Vagina (tissue), 2 donors: ENCODE data around the gene IFNAR2.
A peak's percentile ranks its signal among the peaks of the same experiment; 100 is the strongest.

Experiments used
- CTCF ChIP-seq, 3 experiments: fragments of 450-650 bp in 2 of 3; fragments of 200-600 bp in 1 of 3; sonication (generic) in 1 of 3; IDR thresholded peaks; one replicate each; pipeline ENCODE4 v1.5.1; 2017 to 2019; ENCODE audit warnings: antibody characterized with exemption in 3 of 3, mild to moderate bottlenecking in 2 of 3, moderate library complexity in 2 of 3
- POLR2A ChIP-seq, 2 donors: fragments of 450-650 bp; IDR thresholded peaks; one replicate each; pipeline ENCODE4 v1.6.1; 2017; ENCODE audit warnings: antibody characterized with exemption in 2 of 2, mild to moderate bottlenecking in 2 of 2, moderate library complexity in 2 of 2
- POLR2AphosphoS5 ChIP-seq, 2 donors: sonication (generic); formaldehyde crosslinking; IDR thresholded peaks; one replicate each; pipeline ENCODE4 v1.9.0; 2017; ENCODE audit warnings: antibody characterized with exemption in 2 of 2, mild to moderate bottlenecking in 2 of 2, low read depth in 1 of 2; ENCODE audit not compliant: insufficient read depth in 1 of 2

GRCh38 chr21:33266050-33266788, 36.5 kb downstream of the IFNAR2 start, which contains the start of gene IL10RB:
- TF ChIP-seq POLR2A (IDR thresholded peaks at IDR 0.05) (peak in 1 of 2 donors; percentile 37), CTCF (IDR thresholded peaks at IDR 0.05) (peak in 1 of 3 experiments; percentile 14), POLR2AphosphoS5 (IDR thresholded peaks at IDR 0.05; ENCODE audit: insufficient read depth in 1 of 2, low read depth in 1 of 2) (peak in 1 of 2 donors; percentile 78)
